Measurements from ENCODE around the gene NUP54. TPM values are rescaled to one million over a fixed set of nuclear protein-coding genes. Genes with fewer than 3 reads are reported as not detected.

NUP54 gene
- total and polyA plus RNA-seq, 2 experiments from 2014 or later, result 37.6 to 47.3 TPM

DNA sequence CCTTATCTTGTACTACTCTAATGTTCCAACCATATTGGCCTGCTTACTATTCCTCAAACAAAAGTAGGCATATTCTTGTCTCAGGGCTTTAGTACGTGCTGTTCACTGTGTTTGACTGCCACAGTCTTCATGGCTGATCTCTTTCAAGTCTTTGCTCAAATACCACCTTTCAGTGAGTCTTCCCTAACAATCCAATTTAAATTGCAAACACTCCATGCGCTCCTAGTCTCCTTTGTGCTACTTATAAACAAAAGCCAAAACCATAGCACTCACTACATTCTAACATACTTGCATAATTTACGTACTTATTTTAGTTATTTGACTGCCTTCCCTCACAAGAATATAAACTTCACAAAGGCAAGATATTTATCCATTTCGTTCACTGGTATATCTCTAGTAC lies 75.4 kb downstream of the NUP54 start:
- Histone ChIP-seq H3K4me3 (no peak overlapping the region), H3K79me2 (ENCODE audit: insufficient read depth) (no peaks in the 10 kb centered on the region), H4K20me1 (ENCODE audit: insufficient read depth) (no peaks in the 10 kb centered on the region), H3K27me3 (replicated peaks; ENCODE audit: insufficient read depth) (no peaks in the 10 kb centered on the region), H3K9me2 (ENCODE audit: insufficient read depth) (no peaks in the 10 kb centered on the region), H3K27ac (no peak overlapping the region), H3K9me3 (ENCODE audit: low read depth) (no peaks in the 10 kb centered on the region), H3K9ac (no peak overlapping the region), H3F3A (ENCODE audit: insufficient read depth) (no peaks in the 10 kb centered on the region), H3K4me2 (ENCODE audit: unreplicated experiment) (no peak overlapping the region), H3K4me1 (ENCODE audit: insufficient read depth) (no peaks in the 10 kb centered on the region), H3K36me3 (ENCODE audit: low read depth) (no peaks in the 10 kb centered on the region), H2AFZ (0 out of 2 replicates have a peak overlapping the region, but pooled peaks have one; percentile 11)
- in situ Hi-C loops (cut with MboI), result no loop called here
- 67 to 68% methylated on average over 4 of the region's 4 CpGs for WGBS, 2 experiments (ENCODE audit: low coverage in 1 of 2, low lambda C conversion rate in 2 of 2, missing lambda C conversion rate in 2 of 2)
- no peak for DNase-seq
- TF ChIP-seq EZH2phosphoT487 (IDR thresholded peaks at IDR 0.05; ENCODE audit: insufficient read depth, low read depth) (no peak), EZH2 (IDR thresholded peaks at IDR 0.05; ENCODE audit: insufficient read depth, poor library complexity, severe bottlenecking) (no peak)

- in situ Hi-C loops (cut with MboI), result loop anchor here (5.0 kb wide), 1 partner anchor 70 kb away; no protein-coding TSS in a partner anchor
- Histone ChIP-seq H3K4me2 (ENCODE audit: unreplicated experiment) (no peak overlapping the region), H3K27me3 (replicated peaks; ENCODE audit: insufficient read depth) (no peaks in the 10 kb centered on the region), H3K4me1 (ENCODE audit: insufficient read depth) (no peaks in the 10 kb centered on the region), H2AFZ (no peak overlapping the region), H3K9me3 (ENCODE audit: low read depth) (no peaks in the 10 kb centered on the region), H3K79me2 (ENCODE audit: insufficient read depth) (no peaks in the 10 kb centered on the region), H3K36me3 (ENCODE audit: low read depth) (no peaks in the 10 kb centered on the region), H3K4me3 (no peak overlapping the region), H3K27ac (no peak overlapping the region), H3K9me2 (ENCODE audit: insufficient read depth) (no peaks in the 10 kb centered on the region), H3K9ac (no peak overlapping the region), H4K20me1 (ENCODE audit: insufficient read depth) (no peaks in the 10 kb centered on the region), H3F3A (ENCODE audit: insufficient read depth) (no peaks in the 10 kb centered on the region)
- 2 to 3% methylated on average over 2 of the region's 2 CpGs for WGBS, 2 experiments (ENCODE audit: low coverage in 1 of 2, low lambda C conversion rate in 2 of 2, missing lambda C conversion rate in 2 of 2)
- TF ChIP-seq EZH2 (IDR thresholded peaks at IDR 0.05; ENCODE audit: insufficient read depth, poor library complexity, severe bottlenecking), result no peak
- DNase-seq, result peak; percentile 82
Observed at GRCh38 chr4:76067652-76068286, 80.4 kb downstream of the NUP54 start.

- H3K9me2 ChIP-seq (ENCODE audit: insufficient read depth), result no peaks in the 10 kb centered on the region
- no peak for DNase-seq
- no peak overlapping the region for H3K4me2 ChIP-seq (ENCODE audit: unreplicated experiment)
- no peak overlapping the region for H3K9ac ChIP-seq
- in situ Hi-C loops (cut with MboI), result loop anchor here (5.0 kb wide), 1 partner anchor 69 kb away; no protein-coding TSS in a partner anchor
- H4K20me1 ChIP-seq (ENCODE audit: insufficient read depth), result no peaks in the 10 kb centered on the region
- WGBS, 2 experiments (ENCODE audit: low coverage in 1 of 2, low lambda C conversion rate in 2 of 2, missing lambda C conversion rate in 2 of 2), result 50 to 67% methylated on average over 3 of the region's 3 CpGs
- H3K27ac ChIP-seq, result no peak overlapping the region
- no peaks in the 10 kb centered on the region for H3K79me2 ChIP-seq (ENCODE audit: insufficient read depth)
- no peaks in the 10 kb centered on the region for H3K36me3 ChIP-seq (ENCODE audit: low read depth)
- H3K4me3 ChIP-seq, result no peak overlapping the region
- H3K9me3 ChIP-seq (ENCODE audit: low read depth), result no peaks in the 10 kb centered on the region
- H3K4me1 ChIP-seq (ENCODE audit: insufficient read depth), result no peaks in the 10 kb centered on the region
- H3K27me3 ChIP-seq (replicated peaks; ENCODE audit: insufficient read depth), result no peaks in the 10 kb centered on the region
- no peaks in the 10 kb centered on the region for H3F3A ChIP-seq (ENCODE audit: insufficient read depth)
- H2AFZ ChIP-seq, result no peak overlapping the region
- no peak for TF ChIP-seq EZH2phosphoT487 (IDR thresholded peaks at IDR 0.05; ENCODE audit: insufficient read depth, low read depth)
- TF ChIP-seq EZH2 (IDR thresholded peaks at IDR 0.05; ENCODE audit: insufficient read depth, poor library complexity, severe bottlenecking), result no peak
Observed at GRCh38 chr4:76066546-76066945, 81.7 kb downstream of the NUP54 start.

Other genes starting within 250 kb of the NUP54 start
- gene PPEF2, start 245.9 kb downstream of the NUP54 start, total RNA-seq (2014; rRNA removed; shearing (Covaris generic)), result not detected in 2 replicates
- gene PPEF2, start 245.9 kb downstream of the NUP54 start, polyA plus RNA-seq (2016; fragmentation: Nextera tagmentation; extraction: Ambion mirVana), result not detected in 2 replicates
- gene NAAA, start 207.4 kb downstream of the NUP54 start, total RNA-seq (2014; rRNA removed; shearing (Covaris generic)), result 45.1 and 56.4 TPM in 2 replicates
- gene NAAA, start 207.4 kb downstream of the NUP54 start, polyA plus RNA-seq (2016; fragmentation: Nextera tagmentation; extraction: Ambion mirVana), result 34.3 and 35.7 TPM in 2 replicates
- gene SDAD1, start 157.5 kb downstream of the NUP54 start, total RNA-seq (2014; rRNA removed; shearing (Covaris generic)), result 34.2 and 68.8 TPM in 2 replicates
- 69.5 and 76.2 TPM in 2 replicates for gene SDAD1, start 157.5 kb downstream of the NUP54 start, polyA plus RNA-seq (2016; fragmentation: Nextera tagmentation; extraction: Ambion mirVana)
- gene CXCL9, start 140.9 kb downstream of the NUP54 start, total RNA-seq (2014; rRNA removed; shearing (Covaris generic)), result not detected in 2 replicates
- gene CXCL9, start 140.9 kb downstream of the NUP54 start, polyA plus RNA-seq (2016; fragmentation: Nextera tagmentation; extraction: Ambion mirVana), result not detected in 2 replicates
- gene CXCL10, start 124.9 kb downstream of the NUP54 start, total RNA-seq (2014; rRNA removed; shearing (Covaris generic)), result not detected in 2 replicates
- not detected in 2 replicates for gene CXCL10, start 124.9 kb downstream of the NUP54 start, polyA plus RNA-seq (2016; fragmentation: Nextera tagmentation; extraction: Ambion mirVana)
- gene CXCL11, start 112.3 kb downstream of the NUP54 start, total RNA-seq (2014; rRNA removed; shearing (Covaris generic)), result not detected in 2 replicates
- gene CXCL11, start 112.3 kb downstream of the NUP54 start, polyA plus RNA-seq (2016; fragmentation: Nextera tagmentation; extraction: Ambion mirVana), result not detected in 2 replicates
- not detected in 2 replicates for gene ART3, start 73.7 kb downstream of the NUP54 start, total RNA-seq (2014; rRNA removed; shearing (Covaris generic))
- not detected in 2 replicates for gene ART3, start 73.7 kb downstream of the NUP54 start, polyA plus RNA-seq (2016; fragmentation: Nextera tagmentation; extraction: Ambion mirVana)
- gene SCARB2, start 65.4 kb upstream of the NUP54 start, total RNA-seq (2014; rRNA removed; shearing (Covaris generic)), result 122 and 158 TPM in 2 replicates
- gene SCARB2, start 65.4 kb upstream of the NUP54 start, polyA plus RNA-seq (2016; fragmentation: Nextera tagmentation; extraction: Ambion mirVana), result 173 and 175 TPM in 2 replicates
- gene FAM47E, start 103.3 kb upstream of the NUP54 start, total RNA-seq (2014; rRNA removed; shearing (Covaris generic)), result not detected in 2 replicates
- not detected in 2 replicates for gene FAM47E, start 103.3 kb upstream of the NUP54 start, polyA plus RNA-seq (2016; fragmentation: Nextera tagmentation; extraction: Ambion mirVana)
- gene STBD1, start 158.3 kb upstream of the NUP54 start, total RNA-seq (2014; rRNA removed; shearing (Covaris generic)), result 6.7 and 10.6 TPM in 2 replicates
- gene STBD1, start 158.3 kb upstream of the NUP54 start, polyA plus RNA-seq (2016; fragmentation: Nextera tagmentation; extraction: Ambion mirVana), result 9.2 and 10.3 TPM in 2 replicates

Measured in GM23248 (cell line).